ENCODE data around the gene SERPINA3.

SERPINA3 gene

GRCh38 chr14:94570440-94570839 is 41.8 kb upstream of the SERPINA3 start:
- no peak for DNase-seq (ENCODE audit: low read depth)
- no peak overlapping the region for H3K4me3 ChIP-seq (ENCODE audit: low read depth, low read length)
- TF ChIP-seq CTCF (conservative IDR thresholded peaks at IDR 0.05; ENCODE audit: low read depth, low read length), result no peak

DNA sequence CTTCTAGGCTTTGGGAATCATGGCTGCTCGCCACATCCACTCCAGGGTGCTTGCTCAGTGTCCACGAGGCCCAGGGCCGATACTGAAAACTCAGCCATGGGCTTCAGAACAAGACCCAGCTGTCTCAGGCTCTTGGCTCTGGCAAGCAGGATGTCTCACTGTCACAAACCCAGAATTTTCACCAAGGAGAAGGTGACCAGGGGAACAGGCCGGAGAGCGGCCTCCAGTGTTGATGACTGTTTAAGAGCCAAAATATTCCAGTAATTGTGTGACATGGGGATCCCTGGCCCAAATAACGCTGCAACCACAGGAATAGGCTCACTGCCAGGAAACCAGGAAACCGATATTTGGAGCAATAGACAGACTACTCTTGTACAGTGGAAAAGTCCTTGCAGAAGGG is 40.8 kb upstream of the SERPINA3 start:
- no peak overlapping the region for H3K4me3 ChIP-seq (ENCODE audit: low read depth, low read length)
- peak; percentile 17 for DNase-seq (ENCODE audit: low read depth)
- TF ChIP-seq CTCF (conservative IDR thresholded peaks at IDR 0.05; ENCODE audit: low read depth, low read length), result no peak

- TF ChIP-seq CTCF (conservative IDR thresholded peaks at IDR 0.05; ENCODE audit: low read depth, low read length), result no peak
Observed at GRCh38 chr14:94571950-94572349, 40.2 kb upstream of the SERPINA3 start.

GRCh38 chr14:94572637-94573303 is 39.4 kb upstream of the SERPINA3 start:
- no peak for DNase-seq (ENCODE audit: low read depth)
- H3K4me3 ChIP-seq (ENCODE audit: low read depth, low read length), result no peak overlapping the region
- no peak for TF ChIP-seq CTCF (conservative IDR thresholded peaks at IDR 0.05; ENCODE audit: low read depth, low read length)

More at GRCh38 chr14:94571950-94572349, 40.2 kb upstream of the SERPINA3 start:
- peak; percentile 50 for DNase-seq (ENCODE audit: low read depth)
- no peak overlapping the region for H3K4me3 ChIP-seq (ENCODE audit: low read depth, low read length)

- H3K4me3 ChIP-seq (ENCODE audit: low read depth, low read length), result no peak overlapping the region
- no peak for DNase-seq (ENCODE audit: low read depth)
- no peak for TF ChIP-seq CTCF (conservative IDR thresholded peaks at IDR 0.05; ENCODE audit: low read depth, low read length)
Observed at GRCh38 chr14:94573475-94574277, 38.5 kb upstream of the SERPINA3 start.

GRCh38 chr14:94574336-94574735 is 37.9 kb upstream of the SERPINA3 start:
- no peak for DNase-seq (ENCODE audit: low read depth)
- TF ChIP-seq CTCF (conservative IDR thresholded peaks at IDR 0.05; ENCODE audit: low read depth, low read length), result no peak
- no peak overlapping the region for H3K4me3 ChIP-seq (ENCODE audit: low read depth, low read length)

All from choroid plexus epithelial cell (primary cell).